Endothelial cell of umbilical vein (primary cell): ENCODE results near the gene SINHCAF.
"Not testable (repeated sequence)": the region's sequence is repeated elsewhere in the genome, so short reads cannot be mapped to it uniquely, and the experiment has no call there.

Experiments
- CTCF ChIP-seq, 2 donors: IDR thresholded peaks; 1 replicate in 1 of 2; 2 replicates in 1 of 2; pipeline ENCODE4 v1.5.1; 2011; ENCODE audit warnings: low read length in 2 of 2, mild to moderate bottlenecking in 2 of 2, moderate library complexity in 2 of 2, control low read depth in 1 of 2, inconsistent platforms in 1 of 2, low read depth in 1 of 2; ENCODE audit not compliant: insufficient read depth in 1 of 2; ENCODE audit errors: extremely low read depth in 1 of 2
- EZH2 ChIP-seq: IDR thresholded peaks from 2 replicates; pipeline ENCODE4 v1.6.1; 2012; ENCODE audit warnings: borderline replicate concordance, low read depth, mild to moderate bottlenecking, moderate library complexity, low read length, inconsistent platforms; ENCODE audit not compliant: severe bottlenecking
- POLR2A ChIP-seq: IDR thresholded peaks from 2 replicates; pipeline ENCODE4 v1.6.1; 2012; ENCODE audit warnings: low read depth, mild to moderate bottlenecking, control low read depth, low read length
- TF ChIP-seq, protein P1 (sequence below): IDR thresholded peaks from 2 replicates; pipeline ENCODE4 v1.6.1; 2011; ENCODE audit not compliant: insufficient read depth, insufficient read length

DNA sequence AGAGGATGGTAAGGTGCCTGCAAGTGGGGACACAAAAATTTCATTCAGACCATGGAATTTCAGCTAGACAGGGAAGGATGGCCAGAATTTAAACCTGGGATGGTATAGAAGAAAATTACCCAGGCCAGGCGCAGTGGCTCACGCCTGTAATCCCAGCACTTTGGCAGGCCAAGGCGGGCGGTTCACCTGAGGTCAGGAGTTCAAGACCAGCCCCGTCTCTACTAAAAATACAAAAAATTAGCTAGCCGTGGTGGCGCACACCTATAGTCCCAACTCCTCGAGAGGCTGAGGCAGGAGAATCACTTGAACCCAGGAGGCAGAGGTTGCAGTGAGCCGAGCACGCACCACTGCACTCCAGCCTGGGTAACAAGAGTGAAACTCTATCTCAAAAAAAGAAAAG, 87.6 kb downstream of the SINHCAF start:
- TF ChIP-seq POLR2A; EZH2; CTCF (IDR thresholded peaks at IDR 0.05; ENCODE audit: extremely low read depth in 1 of 2, insufficient read depth in 1 of 2, low read depth in 1 of 2, low read length in 2 of 2): not testable (repeated sequence)
- TF ChIP-seq, protein P1, sequence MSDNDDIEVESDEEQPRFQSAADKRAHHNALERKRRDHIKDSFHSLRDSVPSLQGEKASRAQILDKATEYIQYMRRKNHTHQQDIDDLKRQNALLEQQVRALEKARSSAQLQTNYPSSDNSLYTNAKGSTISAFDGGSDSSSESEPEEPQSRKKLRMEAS: not testable (repeated sequence)
